Vagina (tissue), 2 donors: ENCODE results near the gene LMBR1.

ENCODE experiments used
- CTCF ChIP-seq, 3 experiments: fragments of 450-650 bp in 2 of 3; fragments of 200-600 bp in 1 of 3; sonication (generic) in 1 of 3; IDR thresholded peaks; one replicate each; pipeline ENCODE4 v1.5.1; 2017 to 2019; ENCODE audit warnings: antibody characterized with exemption in 3 of 3, mild to moderate bottlenecking in 2 of 3, moderate library complexity in 2 of 3
- POLR2AphosphoS5 ChIP-seq, 2 donors: sonication (generic); formaldehyde crosslinking; IDR thresholded peaks; one replicate each; pipeline ENCODE4 v1.9.0; 2017; ENCODE audit warnings: antibody characterized with exemption in 2 of 2, mild to moderate bottlenecking in 2 of 2, low read depth in 1 of 2; ENCODE audit not compliant: insufficient read depth in 1 of 2

- TF ChIP-seq CTCF (IDR thresholded peaks at IDR 0.05) (no peak), POLR2AphosphoS5 (IDR thresholded peaks at IDR 0.05; ENCODE audit: insufficient read depth in 1 of 2, low read depth in 1 of 2) (no peak)
Observed at GRCh38 chr7:156725936-156726335, 167.0 kb downstream of the LMBR1 start.
